HFFc6 (cell line): ENCODE results near the gene RNASE13. TPM values are rescaled to one million over a fixed set of nuclear protein-coding genes. Genes with fewer than 3 reads are reported as not detected.

Source experiments
- DNase-seq: peaks from one replicate; pipeline ENCODE4 v3.0.0-alpha.2; 2018
- H3K27ac Mint-ChIP-seq: 2 replicates; pipeline ENCODE4 v1.8.0; 2020; ENCODE audit warnings: mild to moderate bottlenecking, mixed read lengths
- H3K27me3 Mint-ChIP-seq: 2 replicates; pipeline ENCODE4 v1.8.0; 2021; ENCODE audit warnings: mild to moderate bottlenecking, moderate library complexity, mixed read lengths; ENCODE audit not compliant: insufficient read depth
- H3K36me3 Mint-ChIP-seq: 2 replicates; pipeline ENCODE4 v1.8.0; 2021; ENCODE audit warnings: low read depth, mixed read lengths
- H3K4me1 Mint-ChIP-seq: 2 replicates; pipeline ENCODE4 v1.8.0; 2020; ENCODE audit warnings: low read depth, mixed read lengths
- H3K4me3 Mint-ChIP-seq: 2 replicates; pipeline ENCODE4 v1.8.0; 2020; ENCODE audit warnings: mild to moderate bottlenecking, moderate library complexity, mixed read lengths
- H3K9me3 Mint-ChIP-seq: 2 replicates; pipeline ENCODE4 v1.8.0; 2020; ENCODE audit warnings: mild to moderate bottlenecking, mixed read lengths
- CTCF ChIP-seq: fragments of 200-600 bp; sonication (generic); IDR thresholded peaks from 2 replicates; pipeline ENCODE4 v1.5.0; 2021; ENCODE audit warnings: antibody characterized with exemption, mild to moderate bottlenecking
- total RNA-seq, 6 experiments: library from RNA; stranded (reverse); fragmentation: NEBNext Ultra II Directional; extraction: Animal tissue kit (Norgen Biotek cat#: 25700); gene quantifications; 2 replicates in 1 of 6; 3 replicates in 5 of 6; pipeline ENCODE4 v1.2.3, GENCODE V29; 2021

The RNASE13 gene
- total RNA-seq, 6 experiments from 2014 or later, result not detected

GRCh38 chr14:21078287-21078686 is 43.7 kb upstream of the RNASE13 start:
- DNase-seq, result no peak
- Mint-ChIP-seq H3K9me3 (no peaks in the 10 kb centered on the region), H3K36me3 (peaks cover 12% of the 10 kb centered on the region), H3K27ac (no peak overlapping the region; the same call in 1 of the 2 replicates), H3K4me1 (peaks cover 6% of the 10 kb centered on the region), H3K27me3 (peaks cover 5% of the 10 kb centered on the region), H3K4me3 (no peak overlapping the region)
- no peak for TF ChIP-seq CTCF

GRCh38 chr14:21077672-21078071 is 43.1 kb upstream of the RNASE13 start:
- Mint-ChIP-seq H3K4me3 (no peak overlapping the region), H3K27ac (peak overlapping the region; percentile 37; the same call in 1 of the 2 replicates), H3K27me3 (peaks cover 5% of the 10 kb centered on the region), H3K9me3 (no peaks in the 10 kb centered on the region), H3K4me1 (peaks cover 11% of the 10 kb centered on the region), H3K36me3 (peaks cover 14% of the 10 kb centered on the region)
- TF ChIP-seq CTCF, result no peak
- DNase-seq, result no peak

- DNase-seq, result no peak
- TF ChIP-seq CTCF, result no peak
- H3K4me1 Mint-ChIP-seq, result peaks cover 23% of the 10 kb centered on the region
- H3K27ac Mint-ChIP-seq, result peak overlapping the region; percentile 30; the same call in 1 of the 2 replicates
- H3K4me3 Mint-ChIP-seq, result no peak overlapping the region
- H3K36me3 Mint-ChIP-seq, result peaks cover 14% of the 10 kb centered on the region
- no peaks in the 10 kb centered on the region for H3K9me3 Mint-ChIP-seq
- H3K27me3 Mint-ChIP-seq, result peaks cover 8% of the 10 kb centered on the region
Observed at GRCh38 chr14:21075719-21076437, 41.3 kb upstream of the RNASE13 start.

GRCh38 chr14:21074398-21075272 is 40.0 kb upstream of the RNASE13 start:
- Mint-ChIP-seq H3K9me3 (no peaks in the 10 kb centered on the region), H3K4me3 (no peak overlapping the region), H3K27ac (no peak overlapping the region; the same call in 1 of the 2 replicates), H3K27me3 (peaks cover 6% of the 10 kb centered on the region), H3K36me3 (peaks cover 14% of the 10 kb centered on the region), H3K4me1 (peaks cover 24% of the 10 kb centered on the region)
- TF ChIP-seq CTCF, result no peak
- no peak for DNase-seq

- DNase-seq, result no peak
- Mint-ChIP-seq H3K4me1 (peaks cover 31% of the 10 kb centered on the region), H3K27me3 (peaks cover 6% of the 10 kb centered on the region), H3K4me3 (no peak overlapping the region), H3K27ac (peak overlapping the region; percentile 97; the same call in 1 of the 2 replicates), H3K36me3 (peaks cover 14% of the 10 kb centered on the region), H3K9me3 (no peaks in the 10 kb centered on the region)
- no peak for TF ChIP-seq CTCF
Observed at GRCh38 chr14:21073921-21074320, 39.3 kb upstream of the RNASE13 start.
